Measurements from ENCODE around the gene CNTFR. TPM values are rescaled to one million over a fixed set of nuclear protein-coding genes. Genes with fewer than 3 reads are reported as not detected.

CNTFR gene
- total RNA-seq, 1 experiment from 2014 or later = not detected

DNA sequence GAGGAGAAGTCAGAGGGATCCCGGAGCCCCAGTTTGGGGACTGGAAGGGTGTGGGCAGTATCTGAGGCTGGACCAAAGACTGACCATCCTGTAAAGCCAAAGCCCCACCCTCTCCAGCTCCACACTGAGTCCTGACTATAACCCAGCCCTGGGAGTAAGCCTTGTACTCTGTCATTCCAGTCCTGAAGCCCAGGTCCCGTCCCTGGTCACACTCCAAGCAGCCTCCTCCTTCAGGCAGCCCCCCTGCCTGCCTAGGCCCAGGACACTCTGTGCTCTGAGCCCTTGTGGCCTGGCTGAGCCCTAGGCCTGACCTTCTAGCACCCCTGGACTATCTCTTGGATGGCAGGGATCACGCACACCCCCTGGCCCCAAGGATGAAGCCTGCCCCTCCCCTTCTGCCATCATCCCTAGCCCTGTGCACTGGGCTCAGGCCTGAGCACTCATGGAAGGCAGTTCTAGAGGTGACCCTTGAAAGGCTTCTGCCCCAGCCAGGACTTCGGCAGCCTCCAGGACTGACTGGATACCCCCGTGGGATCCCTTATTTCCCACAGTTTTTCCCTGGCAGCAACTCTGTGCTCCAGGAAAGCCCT, 38.7 kb downstream of the CNTFR start:
- intact Hi-C loops (cut with micrococcal nuclease) = no loop called here
- no peak for TF ChIP-seq CTCF (IDR thresholded peaks at IDR 0.05; ENCODE audit: unreplicated experiment)
- no TSS peak for BruUV-seq (replicated peaks)
- DNase-seq (ENCODE audit: unreplicated experiment) = no peak
- Mint-ChIP-seq H3K4me1 (ENCODE audit: insufficient read depth, unreplicated experiment) (no peaks in the 10 kb centered on the region), H3K4me3 (ENCODE audit: unreplicated experiment) (no peak overlapping the region), H3K36me3 (ENCODE audit: insufficient read depth, unreplicated experiment) (no peaks in the 10 kb centered on the region), H3K27me3 (ENCODE audit: insufficient read depth, unreplicated experiment) (peaks cover 1% of the 10 kb centered on the region), H3K27ac (ENCODE audit: low read depth, unreplicated experiment) (no peak overlapping the region), H3K9me3 (ENCODE audit: unreplicated experiment) (no peaks in the 10 kb centered on the region)
- ChIA-PET POLR2A (interaction anchor here (0.6 kb wide), 1 partner anchor 92 kb away, joined by 4 read pairs; the partner anchor contains the start of genes DNAI1 and FAM219A), CTCF (interaction anchor here (0.6 to 3.1 kb wide), 5 partner anchors 41 to 96 kb away, joined by 3 to 19 read pairs (median 3); no protein-coding TSS in a partner anchor)

GRCh38 chr9:34550016-34550680, 39.4 kb downstream of the CNTFR start:
- POLR2A ChIA-PET = interaction anchor here (0.5 to 0.6 kb wide), 2 partner anchors 9 to 92 kb away, joined by 4 read pairs; partner anchors contain the start of genes DNAI1 and FAM219A
- Mint-ChIP-seq H3K27me3 (ENCODE audit: insufficient read depth, unreplicated experiment) (peaks cover 8% of the 10 kb centered on the region), H3K36me3 (ENCODE audit: insufficient read depth, unreplicated experiment) (no peaks in the 10 kb centered on the region), H3K9me3 (ENCODE audit: unreplicated experiment) (no peaks in the 10 kb centered on the region), H3K4me3 (ENCODE audit: unreplicated experiment) (no peak overlapping the region), H3K27ac (ENCODE audit: low read depth, unreplicated experiment) (no peak overlapping the region), H3K4me1 (ENCODE audit: insufficient read depth, unreplicated experiment) (no peaks in the 10 kb centered on the region)
- no TSS peak for BruUV-seq (replicated peaks)
- CTCF ChIA-PET = interaction anchor here (0.8 to 3.1 kb wide), 4 partner anchors 37 to 146 kb away, joined by 3 to 19 read pairs (median 3); no protein-coding TSS in a partner anchor
- TF ChIP-seq CTCF (IDR thresholded peaks at IDR 0.05; ENCODE audit: unreplicated experiment) = no peak
- DNase-seq (ENCODE audit: unreplicated experiment) = no peak
- intact Hi-C loops (cut with micrococcal nuclease) = no loop called here

DNA sequence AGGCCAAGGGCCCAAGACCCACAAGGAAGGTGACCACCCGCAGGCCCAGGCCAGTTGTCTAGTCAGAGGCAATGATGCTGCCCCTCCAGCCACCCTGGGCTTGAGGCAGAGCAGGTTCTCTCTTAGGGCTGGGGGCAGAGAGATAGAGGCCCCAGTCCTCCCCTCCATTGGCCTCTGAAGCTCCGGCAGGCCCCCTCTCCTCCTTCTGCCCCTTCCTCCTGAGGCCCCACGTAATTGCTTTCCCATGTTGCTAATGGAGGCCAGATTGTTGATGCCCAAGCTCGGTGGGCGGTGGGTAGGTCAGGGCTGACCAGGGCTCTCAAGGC, 40.2 kb downstream of the CNTFR start:
- peaks cover 15% of the 10 kb centered on the region for H3K27me3 Mint-ChIP-seq (ENCODE audit: insufficient read depth, unreplicated experiment)
- ChIA-PET CTCF (interaction anchor here (0.8 to 3.1 kb wide), 4 partner anchors 38 to 145 kb away, joined by 3 to 19 read pairs (median 3); no protein-coding TSS in a partner anchor), POLR2A (interaction anchor here (0.5 kb wide), 1 partner anchor 8 kb away, joined by 4 read pairs; no protein-coding TSS in a partner anchor)
- intact Hi-C loops (cut with micrococcal nuclease) = no loop called here
- BruUV-seq (replicated peaks) = no TSS peak
- no peak overlapping the region for H3K27ac Mint-ChIP-seq (ENCODE audit: low read depth, unreplicated experiment)
- no peaks in the 10 kb centered on the region for H3K36me3 Mint-ChIP-seq (ENCODE audit: insufficient read depth, unreplicated experiment)
- H3K4me1 Mint-ChIP-seq (ENCODE audit: insufficient read depth, unreplicated experiment) = no peaks in the 10 kb centered on the region
- TF ChIP-seq CTCF (IDR thresholded peaks at IDR 0.05; ENCODE audit: unreplicated experiment) = no peak
- no peak overlapping the region for H3K4me3 Mint-ChIP-seq (ENCODE audit: unreplicated experiment)
- no peak for DNase-seq (ENCODE audit: unreplicated experiment)
- no peaks in the 10 kb centered on the region for H3K9me3 Mint-ChIP-seq (ENCODE audit: unreplicated experiment)

GRCh38 chr9:34547960-34548611, 41.4 kb downstream of the CNTFR start:
- Mint-ChIP-seq H3K36me3 (ENCODE audit: insufficient read depth, unreplicated experiment) (no peaks in the 10 kb centered on the region), H3K4me1 (ENCODE audit: insufficient read depth, unreplicated experiment) (no peaks in the 10 kb centered on the region), H3K4me3 (ENCODE audit: unreplicated experiment) (no peak overlapping the region), H3K27me3 (ENCODE audit: insufficient read depth, unreplicated experiment) (peaks cover 16% of the 10 kb centered on the region), H3K27ac (ENCODE audit: low read depth, unreplicated experiment) (no peak overlapping the region), H3K9me3 (ENCODE audit: unreplicated experiment) (no peaks in the 10 kb centered on the region)
- CTCF ChIA-PET = interaction anchor here (0.5 to 3.2 kb wide), 44 partner anchors 9 to 1509 kb away, joined by 3 to 37 read pairs (median 4); no protein-coding TSS in a partner anchor
- intact Hi-C loops (cut with micrococcal nuclease) = loop anchor here (1.0 kb wide), 3 partner anchors 43 to 111 kb away; no protein-coding TSS in a partner anchor
- POLR2A ChIA-PET = interaction anchor here (0.6 kb wide), 1 partner anchor 57 kb away, joined by 3 read pairs; no protein-coding TSS in a partner anchor
- TF ChIP-seq CTCF (IDR thresholded peaks at IDR 0.05; ENCODE audit: unreplicated experiment) = peak; percentile 89
- DNase-seq (ENCODE audit: unreplicated experiment) = peak; percentile 56
- no TSS peak for BruUV-seq (replicated peaks)
